ENCODE measurements around the gene UBE2V1.

UBE2V1 gene

GRCh38 chr20:50058662-50059402 lies 54.1 kb downstream of the UBE2V1 start:
- no peak for DNase-seq

GRCh38 chr20:50057714-50058053 lies 55.3 kb downstream of the UBE2V1 start:
- DNase-seq: no peak

DNA sequence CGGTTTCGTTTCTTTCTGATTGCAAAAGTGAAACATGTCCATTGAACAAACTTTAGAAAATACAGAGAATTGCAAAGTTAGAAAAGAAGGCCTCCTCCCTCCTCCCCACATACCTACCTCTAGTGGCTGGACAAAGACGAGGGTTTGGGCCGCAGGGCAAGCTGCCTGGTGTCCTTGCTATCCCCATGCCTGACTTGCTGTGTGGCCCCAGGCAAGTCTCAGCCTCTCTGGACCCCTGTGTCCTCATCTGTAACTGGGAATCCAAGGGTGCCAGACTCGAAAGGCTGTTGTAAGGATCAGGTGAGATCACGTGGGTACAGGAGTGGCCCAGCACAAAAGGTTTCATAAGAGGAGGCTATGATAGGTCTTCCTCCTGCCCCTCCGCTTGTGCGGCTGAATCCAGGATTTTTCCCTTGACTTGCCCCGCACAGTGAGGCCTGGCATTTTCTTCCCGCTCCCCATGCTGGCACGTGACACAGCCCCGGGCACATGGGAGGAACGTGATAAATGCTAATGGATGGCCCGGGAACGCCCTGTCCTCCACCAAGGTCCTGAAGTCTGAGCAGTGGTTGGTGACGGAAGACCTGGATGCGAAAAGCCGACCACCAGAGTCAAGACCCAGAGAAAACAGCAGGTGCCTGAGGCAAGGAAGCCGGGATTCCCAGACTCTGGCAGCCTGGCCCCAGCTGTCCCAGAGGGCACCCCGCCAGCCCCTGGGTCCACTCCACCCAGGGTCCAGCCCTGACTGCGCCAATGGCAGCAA lies 55.8 kb downstream of the UBE2V1 start:
- no peak for DNase-seq

- no peak for DNase-seq
These were observed 56.5 kb downstream of the UBE2V1 start for GRCh38 chr20:50056408-50056926.

GRCh38 chr20:50055524-50056083 lies 57.3 kb downstream of the UBE2V1 start:
- no peak for DNase-seq

- no peak for DNase-seq
These were observed 58.1 kb downstream of the UBE2V1 start for GRCh38 chr20:50054626-50055511.

DNA sequence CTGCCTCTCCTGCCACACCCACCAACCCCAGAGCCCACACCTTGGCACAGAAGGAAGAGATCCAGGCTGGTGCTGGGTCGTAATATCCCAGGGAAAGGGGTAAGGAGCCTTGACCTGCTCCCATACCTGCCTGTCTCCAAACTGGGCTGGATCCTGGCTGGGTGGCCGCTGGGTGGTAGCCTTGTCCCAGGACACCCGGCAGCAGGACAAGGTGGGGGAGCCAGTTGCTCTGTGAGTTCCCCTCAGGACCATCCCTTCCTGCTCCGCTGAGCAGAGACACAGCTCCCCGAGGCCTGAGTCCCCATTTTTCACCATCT lies 58.8 kb downstream of the UBE2V1 start:
- no peak for DNase-seq

GRCh38 chr20:50053362-50054230 lies 59.4 kb downstream of the UBE2V1 start:
- DNase-seq: no peak

DNA sequence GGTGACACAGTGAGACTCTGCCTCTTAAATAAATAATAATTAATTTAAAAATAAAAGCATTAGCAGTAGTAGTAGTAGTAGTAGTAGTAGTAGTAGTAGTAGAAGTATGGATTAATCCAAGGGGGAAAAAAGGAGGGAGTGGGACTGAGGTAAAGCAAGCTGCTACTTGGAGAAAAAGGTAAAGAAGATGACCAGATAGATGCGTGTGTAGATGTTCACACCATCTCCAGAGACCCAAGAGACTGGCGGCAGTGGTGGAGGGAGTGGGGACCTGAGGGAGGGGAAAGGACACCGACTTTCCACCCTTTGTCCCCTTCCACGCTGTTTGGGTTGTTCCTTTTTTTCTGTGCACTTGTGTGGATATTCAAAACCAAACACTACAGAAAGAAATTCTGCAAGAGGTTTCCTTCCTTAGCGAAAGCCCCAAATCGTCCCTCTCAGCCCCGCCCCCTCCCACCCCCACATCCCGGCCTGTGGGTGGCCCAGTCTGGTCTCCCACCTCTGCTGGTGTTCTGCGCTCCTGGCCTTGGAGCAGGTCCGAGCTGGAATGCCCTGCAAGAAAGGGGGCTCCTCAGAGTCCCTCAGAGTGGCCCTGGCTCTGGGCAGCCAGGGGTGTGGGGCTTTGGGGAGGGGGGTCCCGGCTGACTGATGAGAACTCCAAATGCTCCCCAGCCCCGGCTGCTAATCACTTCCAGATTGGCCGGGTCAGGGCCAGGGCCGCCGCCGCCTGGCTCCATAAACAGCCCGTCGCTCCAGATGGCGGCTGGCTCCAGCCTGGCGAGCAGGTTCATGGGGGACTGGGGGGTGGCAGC lies 60.2 kb downstream of the UBE2V1 start:
- DNase-seq: no peak

- no peak for DNase-seq
These were observed 62.2 kb downstream of the UBE2V1 start for GRCh38 chr20:50050660-50051308.

- no peak for DNase-seq
These were observed 62.7 kb downstream of the UBE2V1 start for GRCh38 chr20:50050214-50050613.

- DNase-seq: no peak
These were observed 63.4 kb downstream of the UBE2V1 start for GRCh38 chr20:50049442-50050026.

DNA sequence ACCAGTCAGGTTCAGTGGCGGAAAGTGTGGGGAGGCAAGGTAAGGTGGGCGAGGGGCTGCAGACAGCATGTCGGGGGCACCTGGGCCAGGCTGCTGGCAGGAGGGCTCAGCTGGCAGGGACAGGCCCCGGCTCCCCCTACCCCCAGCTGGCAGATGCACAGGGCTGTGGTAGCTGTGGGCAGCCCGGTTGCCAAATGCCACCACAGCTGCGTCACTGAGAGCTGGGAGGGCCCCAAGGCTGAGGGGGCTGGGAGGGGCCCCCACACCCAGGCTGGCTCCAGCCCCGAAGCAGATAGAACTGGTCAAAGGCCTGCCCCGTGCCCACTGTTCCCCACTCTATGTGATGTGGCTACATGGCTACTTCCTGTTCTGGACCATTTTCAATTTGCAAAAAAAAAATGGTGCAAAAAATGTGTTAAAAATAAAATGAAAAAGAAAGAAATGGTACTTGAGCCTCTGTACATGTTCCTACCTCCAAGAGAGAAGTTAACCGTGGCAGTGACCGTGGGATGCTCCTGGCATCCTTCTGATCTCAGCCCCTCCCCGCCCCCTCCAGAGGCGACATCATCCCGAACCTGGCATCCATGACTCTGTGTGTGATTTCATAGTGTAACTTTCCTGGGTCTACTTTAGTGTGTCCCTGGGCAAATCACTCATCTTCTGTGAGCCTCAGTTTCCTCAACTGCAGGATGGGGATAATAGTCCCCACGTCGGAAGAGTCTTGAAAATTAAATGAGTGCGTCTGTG lies 64.4 kb downstream of the UBE2V1 start:
- no peak for DNase-seq

DNA sequence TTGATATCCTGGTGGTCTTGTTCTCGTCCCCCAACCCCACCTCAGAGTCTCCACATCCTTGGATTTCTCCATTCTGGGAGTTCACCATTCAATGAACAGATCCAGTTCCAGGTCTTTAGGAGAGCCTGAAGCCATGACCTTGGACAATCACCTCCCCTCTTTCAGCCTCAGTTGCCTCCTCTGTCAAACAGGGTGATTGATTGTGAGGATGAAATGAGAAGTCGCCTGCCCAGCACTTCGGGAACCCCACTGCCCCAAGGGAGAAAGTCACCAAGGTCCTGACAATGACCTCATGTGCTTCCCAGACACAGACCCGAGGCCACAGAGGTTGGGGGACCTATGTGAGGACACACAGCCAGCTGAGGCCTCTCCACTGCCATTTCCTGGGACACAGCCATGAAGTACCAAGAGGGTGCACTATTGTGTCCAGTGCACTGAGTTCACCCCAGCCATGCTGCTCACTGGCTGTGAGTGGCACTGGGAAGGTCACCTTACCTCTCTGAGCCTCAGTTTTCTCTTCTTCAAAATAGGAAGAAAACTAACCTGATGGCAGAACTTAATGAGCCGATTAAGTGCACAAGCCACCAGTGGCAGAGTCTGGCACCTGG lies 68.5 kb downstream of the UBE2V1 start:
- DNase-seq: no peak

GRCh38 chr20:50043573-50044352 lies 69.2 kb downstream of the UBE2V1 start:
- no peak for DNase-seq

- DNase-seq: no peak
These were observed 70.3 kb downstream of the UBE2V1 start for GRCh38 chr20:50042370-50043313.

Measured in SHP77 treated with DMSO at 0.1 percent for 48 hours (cell line).